GM23338 (cell line): ENCODE results near the gene SLC13A3. TPM values are rescaled to one million over a fixed set of nuclear protein-coding genes. Genes with fewer than 3 reads are reported as not detected.

Experiments used
- ATAC-seq: fragments of 200-7000 bp; cut with Tn5 transposase; 3 replicates; pipeline ENCODE4 v1.9.1; 2020
- DNase-seq: peaks from one replicate; pipeline ENCODE4 v3.0.0-alpha.2; 2015; ENCODE audit warnings: low spot score
- H2AFZ ChIP-seq: fragments of 200-600 bp; sonication (generic); 2 replicates; pipeline ENCODE4 v1.8.0; 2016; ENCODE audit warnings: antibody characterized with exemption, mild to moderate bottlenecking, moderate library complexity
- H3F3A ChIP-seq: fragments of 200-600 bp; sonication (generic); replicated peaks from 2 replicates; pipeline ENCODE4 v1.8.0; 2017; ENCODE audit warnings: antibody characterized with exemption, mixed run types, low read depth
- H3K27ac ChIP-seq: fragments of 200-600 bp; sonication (generic); 2 replicates; pipeline ENCODE4 v1.6.1; 2016; ENCODE audit warnings: low read depth
- H3K27me3 ChIP-seq: fragments of 200-600 bp; sonication (generic); 2 replicates; pipeline ENCODE4 v1.8.0; 2016; ENCODE audit warnings: mild to moderate bottlenecking, mixed run types, moderate library complexity; ENCODE audit not compliant: insufficient read depth
- H3K36me3 ChIP-seq: fragments of 200-600 bp; sonication (generic); 2 replicates; pipeline ENCODE4 v1.8.0; 2016; ENCODE audit warnings: mild to moderate bottlenecking; ENCODE audit not compliant: insufficient read depth
- H3K4me1 ChIP-seq: fragments of 200-600 bp; sonication (generic); 2 replicates; pipeline ENCODE4 v1.8.0; 2016; ENCODE audit warnings: mild to moderate bottlenecking, moderate library complexity; ENCODE audit not compliant: insufficient read depth
- H3K4me2 ChIP-seq: fragments of 200-600 bp; sonication (generic); 2 replicates; pipeline ENCODE4 v1.7.1; 2017; ENCODE audit warnings: mixed run types
- H3K4me3 ChIP-seq: fragments of 200-600 bp; sonication (generic); 2 replicates; pipeline ENCODE4 v1.6.1; 2016; ENCODE audit warnings: mixed run types
- H3K79me2 ChIP-seq: fragments of 200-600 bp; sonication (generic); replicated peaks from 2 replicates; pipeline ENCODE4 v1.8.0; 2017; ENCODE audit warnings: mild to moderate bottlenecking; ENCODE audit not compliant: insufficient read depth
- H3K9me2 ChIP-seq: fragments of 200-600 bp; sonication (generic); 2 replicates; pipeline ENCODE4 v1.8.0; 2017; ENCODE audit not compliant: insufficient read depth
- H4K20me1 ChIP-seq: fragments of 200-600 bp; sonication (generic); replicated peaks from 2 replicates; pipeline ENCODE4 v1.8.0; 2017; ENCODE audit warnings: mild to moderate bottlenecking; ENCODE audit not compliant: insufficient read depth
- H3K27ac Mint-ChIP-seq: 2 replicates; pipeline ENCODE4 v1.8.0; 2020; ENCODE audit warnings: inconsistent platforms, mild to moderate bottlenecking, moderate library complexity, mixed read lengths
- H3K27me3 Mint-ChIP-seq: 3 replicates; pipeline ENCODE4 v1.8.0; 2022; ENCODE audit warnings: low read depth, mild to moderate bottlenecking, moderate library complexity, mixed read lengths, inconsistent platforms; ENCODE audit not compliant: insufficient read depth, poor library complexity
- H3K36me3 Mint-ChIP-seq: 3 replicates; pipeline ENCODE4 v1.8.0; 2021; ENCODE audit warnings: low read depth, mild to moderate bottlenecking, inconsistent platforms, moderate library complexity, mixed read lengths
- H3K4me1 Mint-ChIP-seq: 3 replicates; pipeline ENCODE4 v1.8.0; 2020; ENCODE audit warnings: mild to moderate bottlenecking, inconsistent platforms, mixed read lengths
- H3K4me3 Mint-ChIP-seq: 3 replicates; pipeline ENCODE4 v1.8.0; 2021; ENCODE audit warnings: moderate library complexity, mild to moderate bottlenecking, inconsistent platforms, mixed read lengths
- H3K9me3 Mint-ChIP-seq: 3 replicates; pipeline ENCODE4 v1.8.0; 2020; ENCODE audit warnings: moderate library complexity, mild to moderate bottlenecking, inconsistent platforms, mixed read lengths
- ETS1 ChIP-seq: IDR thresholded peaks from 2 replicates; pipeline ENCODE4 v1.6.1; 2016; ENCODE audit warnings: antibody characterized with exemption
- EZH2 ChIP-seq: fragments of 200-600 bp; sonication (generic); IDR thresholded peaks from one replicate; pipeline ENCODE4 v1.8.0; 2017; ENCODE audit warnings: antibody characterized with exemption, mild to moderate bottlenecking, low read depth; ENCODE audit not compliant: unreplicated experiment
- EZH2phosphoT487 ChIP-seq: fragments of 200-600 bp; sonication (generic); IDR thresholded peaks from one replicate; pipeline ENCODE4 v1.8.1; 2018; ENCODE audit warnings: antibody characterized with exemption; ENCODE audit not compliant: unreplicated experiment
- JUNB ChIP-seq: IDR thresholded peaks from one replicate; pipeline ENCODE4 v1.6.1; 2016; ENCODE audit warnings: antibody characterized with exemption; ENCODE audit not compliant: unreplicated experiment
- POLR2AphosphoS5 ChIP-seq: IDR thresholded peaks from 2 replicates; pipeline ENCODE4 v1.6.1; 2016; ENCODE audit warnings: antibody characterized with exemption, low read depth
- REST ChIP-seq: IDR thresholded peaks from one replicate; pipeline ENCODE4 v1.6.1; 2018; ENCODE audit warnings: antibody characterized with exemption; ENCODE audit not compliant: unreplicated experiment
- STAT1 ChIP-seq: IDR thresholded peaks from one replicate; pipeline ENCODE4 v1.6.1; 2016; ENCODE audit warnings: antibody characterized with exemption; ENCODE audit not compliant: unreplicated experiment
- ZNF114 ChIP-seq: fragments of 250-450 bp; sonication (Bioruptor Pico); IDR thresholded peaks from 2 replicates; pipeline ENCODE4 v1.5.0; 2020; ENCODE audit warnings: mild to moderate bottlenecking, moderate library complexity
- ZNF331 ChIP-seq: fragments of 250-450 bp; sonication (Bioruptor Pico); IDR thresholded peaks from 2 replicates; pipeline ENCODE4 v1.5.0; 2020; ENCODE audit warnings: low read depth, mild to moderate bottlenecking, moderate library complexity
- ZNF462 ChIP-seq: fragments of 250-450 bp; sonication (Bioruptor Pico); IDR thresholded peaks from 2 replicates; pipeline ENCODE4 v1.5.0; 2020; ENCODE audit warnings: mild to moderate bottlenecking, moderate library complexity
- polyA plus RNA-seq: library from polyadenylated mRNA; unstranded; fragments of >200 nt; fragmentation: Nextera tagmentation; extraction: Ambion mirVana; gene quantifications from 2 replicates; pipeline ENCODE4 v1.2.1, GENCODE V29; 2016
- total RNA-seq: library from RNA; depleted of rRNA; stranded (reverse); fragments of >200 nt; shearing (Covaris generic); gene quantifications from 2 replicates; pipeline ENCODE4 v1.2.3, GENCODE V29; 2014

Gene SLC13A3
- total and polyA plus RNA-seq, 2 experiments from 2014 or later: 8.6 to 9.1 TPM

GRCh38 chr20:46573788-46574584 is 77.3 kb downstream of the SLC13A3 start:
- no peak overlapping the region for H3K4me3 Mint-ChIP-seq
- no peak overlapping the region for H3K27ac Mint-ChIP-seq
- no peaks in the 10 kb centered on the region for H3K9me2 ChIP-seq
- peaks cover 3% of the 10 kb centered on the region for H3K27me3 Mint-ChIP-seq
- H4K20me1 ChIP-seq: no peaks in the 10 kb centered on the region
- no peak for DNase-seq
- peaks cover 3% of the 10 kb centered on the region; the same call in 1 of the 3 replicates for H3K36me3 Mint-ChIP-seq
- H3K27ac ChIP-seq: no peak overlapping the region
- H3K4me3 ChIP-seq: no peak overlapping the region
- peaks cover 4% of the 10 kb centered on the region; the same call in 2 of the 3 replicates for H3K4me1 Mint-ChIP-seq
- no peaks in the 10 kb centered on the region for H3K4me1 ChIP-seq
- H2AFZ ChIP-seq: no peak overlapping the region
- no peak for TF ChIP-seq JUNB
- no peak for TF ChIP-seq EZH2phosphoT487
- no peaks in the 10 kb centered on the region for H3F3A ChIP-seq
- H3K9me3 Mint-ChIP-seq: no peaks in the 10 kb centered on the region
- no peaks in the 10 kb centered on the region for H3K36me3 ChIP-seq
- H3K27me3 ChIP-seq: no peaks in the 10 kb centered on the region
- H3K79me2 ChIP-seq: no peaks in the 10 kb centered on the region
- H3K4me2 ChIP-seq: no peak overlapping the region
- ATAC-seq: no peak

GRCh38 chr20:46573234-46573633 is 78.0 kb downstream of the SLC13A3 start:
- H3K4me2 ChIP-seq: no peak overlapping the region
- H3K27me3 Mint-ChIP-seq: peaks cover 3% of the 10 kb centered on the region
- ATAC-seq: no peak
- H3K27me3 ChIP-seq: no peaks in the 10 kb centered on the region
- no peak overlapping the region for H3K4me3 ChIP-seq
- no peak overlapping the region for H3K4me3 Mint-ChIP-seq
- no peaks in the 10 kb centered on the region for H3K36me3 ChIP-seq
- DNase-seq: no peak
- H3F3A ChIP-seq: no peaks in the 10 kb centered on the region
- no peaks in the 10 kb centered on the region for H3K79me2 ChIP-seq
- peaks cover 3% of the 10 kb centered on the region; the same call in 1 of the 3 replicates for H3K36me3 Mint-ChIP-seq
- H3K4me1 ChIP-seq: no peaks in the 10 kb centered on the region
- no peaks in the 10 kb centered on the region for H4K20me1 ChIP-seq
- H3K27ac ChIP-seq: no peak overlapping the region
- H3K4me1 Mint-ChIP-seq: peaks cover 4% of the 10 kb centered on the region; the same call in 2 of the 3 replicates
- no peaks in the 10 kb centered on the region for H3K9me2 ChIP-seq
- H2AFZ ChIP-seq: no peak overlapping the region
- no peaks in the 10 kb centered on the region for H3K9me3 Mint-ChIP-seq
- H3K27ac Mint-ChIP-seq: no peak overlapping the region; the same call in 1 of the 2 replicates
- no peak for TF ChIP-seq ZNF462 (CRISPR knock-in tag)
- TF ChIP-seq JUNB: no peak
- TF ChIP-seq REST: no peak
- TF ChIP-seq EZH2: no peak
- no peak for TF ChIP-seq ZNF331 (CRISPR knock-in tag)
- no peak for TF ChIP-seq POLR2AphosphoS5
- no peak for TF ChIP-seq ETS1
- no peak for TF ChIP-seq STAT1
- TF ChIP-seq EZH2phosphoT487: no peak
- no peak for TF ChIP-seq ZNF114
